HG02870 (cell line): ENCODE data around the gene FNDC3B.

Experiments used
- ATAC-seq: cut with Tn5 transposase; IDR thresholded peaks from one replicate; pipeline ENCODE4 v1.9.1; 2021; ENCODE audit warnings: mild to moderate bottlenecking, moderate library complexity; ENCODE audit not compliant: unreplicated experiment

The FNDC3B gene

DNA sequence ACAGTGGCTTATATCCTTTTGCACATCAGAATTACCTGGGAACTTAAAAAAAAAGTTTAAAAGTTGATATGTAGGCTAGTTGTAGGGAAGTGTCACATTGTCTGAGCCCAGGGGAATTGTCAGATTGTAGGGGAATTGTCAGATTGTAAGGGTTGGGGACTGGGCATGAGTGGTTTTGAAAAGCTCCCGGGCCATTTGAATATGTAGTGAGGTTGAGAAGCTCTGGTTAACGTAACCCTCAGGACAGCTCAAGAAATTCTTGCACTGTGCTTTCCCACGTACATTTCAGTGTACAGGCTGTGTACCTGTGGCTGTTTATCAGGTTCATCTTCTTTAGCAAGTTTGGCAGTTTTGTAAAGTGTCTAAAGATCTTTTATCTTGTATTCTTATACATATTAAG, 107.0 kb downstream of the FNDC3B start:
- ATAC-seq, result no peak

DNA sequence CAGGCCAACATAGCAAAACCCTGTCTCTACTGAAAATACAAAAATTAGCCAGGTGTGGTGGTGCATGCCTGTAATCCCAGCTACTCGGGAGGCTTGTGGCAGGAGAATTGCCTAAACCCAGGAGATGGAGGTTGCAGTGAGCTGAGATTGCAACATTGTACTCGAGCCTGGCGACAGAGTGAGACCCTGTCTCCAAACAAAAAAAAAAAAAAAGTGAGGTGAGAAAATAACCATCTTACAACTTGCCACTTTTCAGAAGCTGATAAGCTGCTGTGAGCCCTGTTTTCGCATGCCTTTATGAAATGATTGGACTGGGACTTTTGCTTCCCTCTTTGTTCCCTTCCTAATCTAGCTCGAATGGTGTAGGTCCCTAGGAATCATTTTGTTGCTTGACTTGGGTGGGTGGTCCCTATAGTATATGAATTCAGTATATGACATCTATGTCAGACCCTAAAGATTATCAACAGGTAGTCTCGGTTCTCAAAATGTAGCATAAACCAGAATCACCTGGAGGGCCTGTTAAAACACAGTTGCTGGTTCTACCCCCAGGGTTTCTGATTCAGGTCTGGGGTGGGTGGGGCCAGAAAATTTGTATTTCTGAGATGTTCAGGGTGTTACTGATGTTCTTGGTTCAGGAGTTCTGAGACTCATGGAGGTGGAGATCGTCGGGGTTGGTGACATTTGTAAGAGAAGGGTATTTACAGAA, 107.9 kb downstream of the FNDC3B start:
- no peak for ATAC-seq

GRCh38 chr3:172148241-172148640, 108.9 kb downstream of the FNDC3B start:
- ATAC-seq, result no peak

DNA sequence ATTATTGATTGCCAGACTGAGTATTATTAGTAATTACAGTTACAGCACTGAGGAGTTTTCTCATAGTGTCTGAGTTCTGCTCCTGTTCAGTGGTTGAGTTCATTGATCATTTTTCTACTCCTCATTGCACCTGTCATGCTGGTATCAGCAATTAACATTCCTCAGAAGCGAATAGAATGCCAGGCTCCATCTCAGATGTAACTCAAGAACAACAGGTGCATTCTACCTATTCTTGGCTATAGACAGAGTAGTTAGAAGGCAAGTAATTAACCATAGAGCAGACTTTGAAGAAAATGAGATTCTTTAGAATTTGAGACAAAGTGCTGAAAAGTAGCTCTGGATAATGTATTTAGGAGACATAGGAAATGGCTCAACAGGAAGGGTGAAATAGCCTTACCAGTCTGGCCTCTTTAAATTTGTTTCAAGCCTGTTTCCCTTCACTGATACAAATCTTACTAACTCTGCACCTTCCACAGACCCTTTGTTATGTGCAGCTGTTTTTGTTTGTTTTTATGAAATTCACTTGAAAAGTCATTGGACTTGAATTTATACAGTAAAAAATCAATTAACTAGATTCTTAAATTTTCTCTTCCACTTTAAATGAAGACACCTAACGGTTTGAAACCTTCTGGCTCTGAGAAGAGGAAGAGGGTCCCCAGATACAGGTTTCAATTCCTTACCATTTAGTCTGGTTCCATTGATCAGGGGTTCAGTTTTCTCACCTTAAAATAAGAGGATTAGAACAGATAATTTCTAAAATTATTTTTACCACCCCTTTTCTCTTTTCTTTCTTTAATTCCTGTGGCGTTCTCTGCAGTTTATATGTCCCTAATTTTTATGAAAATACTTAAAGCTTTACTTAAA, 109.6 kb downstream of the FNDC3B start:
- no peak for ATAC-seq

GRCh38 chr3:172150268-172150667, 110.9 kb downstream of the FNDC3B start:
- no peak for ATAC-seq

DNA sequence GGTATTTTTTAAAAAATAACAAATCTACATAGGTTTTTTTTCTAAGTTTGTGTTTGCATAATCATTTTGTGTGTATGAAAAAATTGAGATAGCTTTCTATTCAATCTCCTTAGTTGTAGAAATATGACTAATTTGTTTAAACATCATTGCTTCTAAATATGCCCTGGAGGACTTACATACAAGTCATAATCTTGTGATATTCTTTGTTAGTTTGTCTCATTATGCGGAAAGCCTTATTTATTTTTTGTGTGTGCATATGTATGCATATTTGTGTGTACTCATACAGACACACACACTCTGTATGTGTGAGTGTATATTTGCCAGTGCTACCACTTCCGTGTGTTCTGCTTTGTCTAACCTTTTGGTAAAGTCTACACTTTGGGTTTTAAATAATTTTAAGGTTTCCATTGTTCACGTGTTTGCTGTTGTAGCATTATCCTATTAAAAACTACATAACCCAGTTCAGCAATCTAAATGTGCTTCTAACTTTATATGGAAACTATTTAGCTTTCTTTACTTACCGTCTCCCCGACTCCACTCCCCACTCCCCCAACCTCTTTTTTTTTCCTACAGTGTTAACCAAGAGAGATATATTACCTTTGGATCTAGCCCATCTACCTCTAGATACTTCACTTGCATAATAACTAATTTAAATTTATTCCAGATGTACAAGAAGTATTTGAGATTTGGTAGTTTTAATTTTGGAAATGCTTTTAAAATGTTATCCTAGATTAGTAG, 111.7 kb downstream of the FNDC3B start:
- no peak for ATAC-seq

GRCh38 chr3:172151651-172152649, 112.6 kb downstream of the FNDC3B start:
- no peak for ATAC-seq

DNA sequence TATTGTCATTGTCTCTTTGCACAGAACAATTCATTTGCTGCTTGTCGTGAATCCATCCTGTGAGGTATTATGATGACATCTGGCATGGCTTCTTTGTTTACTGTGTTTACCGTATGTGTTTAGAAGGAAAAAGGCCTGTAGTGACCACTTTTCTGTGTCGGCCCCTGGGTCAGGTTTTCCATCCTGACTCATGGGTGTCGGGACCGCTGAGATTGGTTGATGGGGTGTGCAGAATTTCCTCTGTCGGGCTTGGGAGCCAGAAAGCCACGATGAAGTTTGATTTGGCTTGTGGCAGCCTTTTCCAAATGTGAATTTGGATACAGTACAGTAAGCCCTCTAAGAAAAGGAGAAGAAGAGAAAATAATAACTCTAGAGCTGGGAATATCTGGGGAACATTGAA, 113.5 kb downstream of the FNDC3B start:
- ATAC-seq, result no peak

- ATAC-seq, result peak; percentile 58
These were observed 114.0 kb downstream of the FNDC3B start for GRCh38 chr3:172153335-172153861.

DNA sequence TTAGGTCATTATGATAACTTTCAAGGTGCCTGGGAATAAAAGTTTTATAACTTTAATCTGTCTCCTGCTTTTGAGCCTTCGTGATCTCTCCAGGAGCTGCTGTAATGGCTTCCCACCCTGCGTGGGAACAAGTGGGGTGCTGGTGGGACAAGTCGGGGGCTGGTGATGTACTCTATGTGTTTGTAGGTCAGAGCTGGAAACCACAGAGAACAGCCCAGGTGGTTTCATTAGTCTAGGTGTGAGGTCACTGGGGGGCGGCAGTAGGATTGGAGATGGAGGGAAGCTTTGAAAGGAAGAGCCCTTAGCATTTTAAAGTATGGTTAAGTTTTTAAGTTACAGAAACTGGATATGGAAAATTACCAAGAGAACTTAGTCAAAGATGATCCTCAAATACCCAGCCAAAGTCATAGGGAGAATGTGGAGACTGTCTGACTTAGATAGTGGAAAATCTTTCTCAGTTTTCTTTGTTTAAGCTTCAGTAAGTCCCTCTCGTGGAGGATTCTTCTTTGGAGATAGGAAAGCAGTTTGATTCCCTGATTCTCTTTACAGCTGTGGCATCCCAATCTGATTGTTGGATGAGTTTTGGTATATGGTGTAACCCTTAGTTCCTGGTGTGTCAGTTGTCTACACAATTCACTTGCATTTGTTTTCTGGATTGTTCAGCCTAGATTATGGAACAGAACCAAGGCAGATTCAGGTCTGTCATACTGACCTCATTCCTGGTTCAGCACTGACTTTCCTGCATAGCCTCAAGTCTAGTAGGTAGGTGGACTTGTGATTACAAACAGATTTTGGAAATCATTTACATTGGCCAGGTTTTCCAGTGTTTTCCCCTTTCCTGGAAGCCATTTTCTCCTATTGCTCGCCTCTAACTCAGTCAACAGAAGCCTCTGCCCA, 115.6 kb downstream of the FNDC3B start:
- ATAC-seq, result peak; percentile 67

DNA sequence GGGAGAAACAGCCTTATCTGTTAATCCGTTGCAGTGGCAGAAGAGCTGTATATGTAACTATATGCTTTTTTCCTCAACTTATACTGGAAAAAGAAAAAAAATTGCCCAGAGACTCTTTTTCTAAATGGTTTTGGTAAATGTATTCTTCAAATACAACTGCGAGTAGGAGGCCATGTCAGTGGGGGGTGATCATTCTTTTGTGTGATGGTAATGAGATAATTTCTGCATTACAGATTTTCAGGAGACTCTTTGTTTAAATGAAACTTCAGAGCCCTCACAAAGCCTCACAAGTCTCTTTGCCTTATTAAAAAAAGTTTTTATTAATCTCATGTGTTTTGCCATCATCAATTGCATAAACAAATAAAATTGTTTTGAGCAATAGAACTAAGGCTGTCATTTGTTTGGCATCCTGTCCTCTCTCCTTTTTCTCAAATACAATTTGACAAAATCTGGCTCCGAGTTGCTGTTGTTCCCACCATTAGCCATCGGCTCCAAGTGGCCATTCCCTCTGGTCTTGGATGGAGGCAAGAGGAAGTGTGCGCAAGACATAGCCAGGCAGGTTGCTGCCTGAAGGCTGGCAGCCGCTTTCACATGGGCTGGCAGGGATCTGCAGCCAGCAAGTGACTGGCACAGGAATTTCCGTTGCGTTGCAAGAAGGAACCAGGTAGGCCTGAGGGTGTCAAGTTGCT, 116.7 kb downstream of the FNDC3B start:
- ATAC-seq, result no peak

- ATAC-seq, result no peak
These were observed 117.2 kb downstream of the FNDC3B start for GRCh38 chr3:172156586-172156955.

- ATAC-seq, result no peak
These were observed 118.3 kb downstream of the FNDC3B start for GRCh38 chr3:172157564-172158258.

DNA sequence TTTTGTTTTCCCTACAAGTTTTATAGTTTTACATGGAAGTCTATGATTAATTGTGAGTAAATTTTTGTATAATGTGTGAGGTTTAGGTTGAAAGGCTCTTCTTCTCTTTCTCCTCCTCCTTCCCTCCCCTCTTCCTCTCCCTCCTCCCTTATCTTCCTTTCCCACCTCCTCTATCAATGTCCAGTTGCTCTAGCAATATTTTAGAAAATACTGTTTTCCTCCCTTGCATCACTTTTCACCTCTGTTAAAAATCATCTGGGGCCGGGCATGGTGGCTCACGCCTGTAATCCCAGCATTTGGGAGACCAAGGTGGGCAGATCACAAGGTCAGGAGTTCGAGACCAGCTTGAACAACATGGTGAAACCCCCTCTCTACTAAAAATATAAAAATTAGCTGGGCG, 119.4 kb downstream of the FNDC3B start:
- no peak for ATAC-seq

DNA sequence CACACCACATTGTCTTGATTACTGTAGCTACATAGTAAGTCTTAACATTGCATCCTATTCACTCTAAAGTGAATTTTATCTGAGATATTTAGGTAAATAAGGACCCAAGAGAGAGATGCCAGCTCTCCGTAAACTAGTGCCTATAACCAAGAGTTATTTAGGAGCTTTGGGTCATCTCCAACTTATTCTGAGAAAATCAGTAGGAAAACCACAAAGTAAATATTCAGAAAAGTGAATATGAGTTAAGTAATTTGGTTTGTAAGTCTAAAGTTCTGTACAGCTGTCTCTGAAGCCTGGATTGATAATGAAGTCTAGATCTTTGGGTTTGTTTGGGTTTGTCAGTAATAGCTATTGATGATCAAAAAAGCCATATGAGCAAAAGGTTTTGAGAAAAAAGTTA, 120.0 kb downstream of the FNDC3B start:
- no peak for ATAC-seq

GRCh38 chr3:172159962-172160538, 120.7 kb downstream of the FNDC3B start:
- no peak for ATAC-seq

DNA sequence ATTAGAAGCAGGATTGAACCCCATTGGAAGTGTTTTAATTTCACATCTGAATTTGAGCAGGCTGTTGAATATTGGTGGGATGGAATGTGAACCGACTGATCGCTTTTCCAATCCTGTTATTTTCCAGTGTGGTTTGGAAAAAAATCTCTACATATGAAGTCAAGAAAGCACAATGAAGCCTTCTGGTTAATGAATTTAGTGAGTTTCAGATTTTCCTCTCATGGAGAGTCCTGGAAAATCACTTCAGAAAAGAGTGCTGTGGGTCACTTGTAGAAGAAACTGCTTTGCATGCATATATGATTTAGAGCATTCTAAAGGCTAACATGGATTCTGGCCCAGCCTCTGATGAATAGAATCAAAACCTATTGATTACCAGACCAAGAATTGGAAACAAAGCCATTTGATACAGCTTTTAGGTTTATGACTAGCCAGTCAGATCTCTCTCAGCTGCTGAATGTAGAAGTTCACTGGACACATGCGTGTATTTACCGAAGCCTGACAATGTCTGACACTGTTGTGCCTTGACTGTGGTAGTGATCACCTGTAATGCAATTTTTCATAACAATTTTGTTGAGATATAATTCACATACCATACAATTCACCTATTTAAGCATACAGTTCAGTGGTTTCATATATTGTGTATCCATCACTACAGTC, 121.9 kb downstream of the FNDC3B start:
- no peak for ATAC-seq
